ENCODE results near the gene GOLT1A. TPM values are rescaled to one million over a fixed set of nuclear protein-coding genes. Genes with fewer than 3 reads are reported as not detected.

GOLT1A gene
- total and polyA plus RNA-seq, 10 of the 15 experiments (the other 5 are each of a cell fraction or from before 2014, with no cell fraction given) = 0.09 to 0.46 TPM; not detected in 8

DNA sequence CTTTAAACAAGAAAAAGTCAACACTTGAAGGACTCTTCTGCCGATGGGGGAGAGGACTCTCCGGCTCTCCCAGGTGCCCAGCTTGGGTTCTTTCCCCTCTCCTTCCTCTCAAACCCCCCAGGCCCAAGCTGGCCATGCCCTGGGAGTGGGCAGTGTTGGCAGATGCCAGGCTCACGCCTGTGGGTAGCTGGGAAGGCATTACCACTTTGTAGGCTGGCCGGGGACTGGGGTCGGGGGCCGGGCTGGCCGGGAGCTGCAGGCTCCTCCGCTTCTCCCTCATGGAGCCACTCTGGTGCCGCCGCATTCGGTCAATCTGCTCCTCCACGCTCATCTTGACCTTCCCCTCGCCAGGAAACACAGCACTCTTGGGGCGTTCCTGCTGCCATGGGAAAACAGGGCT lies 16.4 kb upstream of the GOLT1A start (continued):
- TF ChIP-seq, protein P1, sequence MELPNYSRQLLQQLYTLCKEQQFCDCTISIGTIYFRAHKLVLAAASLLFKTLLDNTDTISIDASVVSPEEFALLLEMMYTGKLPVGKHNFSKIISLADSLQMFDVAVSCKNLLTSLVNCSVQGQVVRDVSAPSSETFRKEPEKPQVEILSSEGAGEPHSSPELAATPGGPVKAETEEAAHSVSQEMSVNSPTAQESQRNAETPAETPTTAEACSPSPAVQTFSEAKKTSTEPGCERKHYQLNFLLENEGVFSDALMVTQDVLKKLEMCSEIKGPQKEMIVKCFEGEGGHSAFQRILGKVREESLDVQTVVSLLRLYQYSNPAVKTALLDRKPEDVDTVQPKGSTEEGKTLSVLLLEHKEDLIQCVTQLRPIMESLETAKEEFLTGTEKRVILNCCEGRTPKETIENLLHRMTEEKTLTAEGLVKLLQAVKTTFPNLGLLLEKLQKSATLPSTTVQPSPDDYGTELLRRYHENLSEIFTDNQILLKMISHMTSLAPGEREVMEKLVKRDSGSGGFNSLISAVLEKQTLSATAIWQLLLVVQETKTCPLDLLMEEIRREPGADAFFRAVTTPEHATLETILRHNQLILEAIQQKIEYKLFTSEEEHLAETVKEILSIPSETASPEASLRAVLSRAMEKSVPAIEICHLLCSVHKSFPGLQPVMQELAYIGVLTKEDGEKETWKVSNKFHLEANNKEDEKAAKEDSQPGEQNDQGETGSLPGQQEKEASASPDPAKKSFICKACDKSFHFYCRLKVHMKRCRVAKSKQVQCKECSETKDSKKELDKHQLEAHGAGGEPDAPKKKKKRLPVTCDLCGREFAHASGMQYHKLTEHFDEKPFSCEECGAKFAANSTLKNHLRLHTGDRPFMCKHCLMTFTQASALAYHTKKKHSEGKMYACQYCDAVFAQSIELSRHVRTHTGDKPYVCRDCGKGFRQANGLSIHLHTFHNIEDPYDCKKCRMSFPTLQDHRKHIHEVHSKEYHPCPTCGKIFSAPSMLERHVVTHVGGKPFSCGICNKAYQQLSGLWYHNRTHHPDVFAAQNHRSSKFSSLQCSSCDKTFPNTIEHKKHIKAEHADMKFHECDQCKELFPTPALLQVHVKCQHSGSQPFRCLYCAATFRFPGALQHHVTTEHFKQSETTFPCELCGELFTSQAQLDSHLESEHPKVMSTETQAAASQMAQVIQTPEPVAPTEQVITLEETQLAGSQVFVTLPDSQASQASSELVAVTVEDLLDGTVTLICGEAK (IDR thresholded peaks at IDR 0.05; ENCODE audit: borderline replicate concordance) = no peak
- no peak for TF ChIP-seq TARDBP (IDR thresholded peaks at IDR 0.05; ENCODE audit: borderline replicate concordance)
- no peak for TF ChIP-seq ZNF24 (IDR thresholded peaks at IDR 0.05)
- no peak for TF ChIP-seq SMAD1 (IDR thresholded peaks at IDR 0.05; ENCODE audit: low read depth, partially characterized antibody)
- no peak for TF ChIP-seq YY1 (IDR thresholded peaks at IDR 0.05; ENCODE audit: low read depth, low read length)
- TF ChIP-seq, protein P2, sequence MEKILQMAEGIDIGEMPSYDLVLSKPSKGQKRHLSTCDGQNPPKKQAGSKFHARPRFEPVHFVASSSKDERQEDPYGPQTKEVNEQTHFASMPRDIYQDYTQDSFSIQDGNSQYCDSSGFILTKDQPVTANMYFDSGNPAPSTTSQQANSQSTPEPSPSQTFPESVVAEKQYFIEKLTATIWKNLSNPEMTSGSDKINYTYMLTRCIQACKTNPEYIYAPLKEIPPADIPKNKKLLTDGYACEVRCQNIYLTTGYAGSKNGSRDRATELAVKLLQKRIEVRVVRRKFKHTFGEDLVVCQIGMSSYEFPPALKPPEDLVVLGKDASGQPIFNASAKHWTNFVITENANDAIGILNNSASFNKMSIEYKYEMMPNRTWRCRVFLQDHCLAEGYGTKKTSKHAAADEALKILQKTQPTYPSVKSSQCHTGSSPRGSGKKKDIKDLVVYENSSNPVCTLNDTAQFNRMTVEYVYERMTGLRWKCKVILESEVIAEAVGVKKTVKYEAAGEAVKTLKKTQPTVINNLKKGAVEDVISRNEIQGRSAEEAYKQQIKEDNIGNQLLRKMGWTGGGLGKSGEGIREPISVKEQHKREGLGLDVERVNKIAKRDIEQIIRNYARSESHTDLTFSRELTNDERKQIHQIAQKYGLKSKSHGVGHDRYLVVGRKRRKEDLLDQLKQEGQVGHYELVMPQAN (conservative IDR thresholded peaks at IDR 0.05) = no peak
- no peak for TF ChIP-seq POLR2A (IDR thresholded peaks at IDR 0.05; ENCODE audit: low read depth, low read length)
- no peak for TF ChIP-seq TCF7 (IDR thresholded peaks at IDR 0.05; ENCODE audit: borderline replicate concordance)
